ENCODE data around the gene PSMD14.
A peak's percentile ranks its signal among the peaks of the same experiment; 100 is the strongest.

Gene PSMD14

GRCh38 chr2:161406316-161406715 lies 98.1 kb downstream of the PSMD14 start:
- DNase-seq (ENCODE audit: low read depth), result no peak
- TF ChIP-seq CTCF (conservative IDR thresholded peaks at IDR 0.05; ENCODE audit: low read depth, low read length), result no peak
- H3K4me3 ChIP-seq (ENCODE audit: low read depth, low read length), result no peak overlapping the region

- TF ChIP-seq CTCF (conservative IDR thresholded peaks at IDR 0.05; ENCODE audit: low read depth, low read length), result no peak
- DNase-seq (ENCODE audit: low read depth), result no peak
Observed at GRCh38 chr2:161407597-161407996, 99.4 kb downstream of the PSMD14 start.

GRCh38 chr2:161409308-161409907 lies 101.2 kb downstream of the PSMD14 start:
- TF ChIP-seq CTCF (conservative IDR thresholded peaks at IDR 0.05; ENCODE audit: low read depth, low read length), result no peak
- DNase-seq (ENCODE audit: low read depth), result no peak
- no peak overlapping the region for H3K4me3 ChIP-seq (ENCODE audit: low read depth, low read length)

More at GRCh38 chr2:161407597-161407996, 99.4 kb downstream of the PSMD14 start:
- no peak overlapping the region for H3K4me3 ChIP-seq (ENCODE audit: low read depth, low read length)

- DNase-seq (ENCODE audit: low read depth), result peak; percentile 67
Observed at GRCh38 chr2:161412346-161412745, 104.1 kb downstream of the PSMD14 start.

GRCh38 chr2:161414042-161415033 lies 106.1 kb downstream of the PSMD14 start:
- DNase-seq (ENCODE audit: low read depth), result no peak
- peak; percentile 26 for TF ChIP-seq CTCF (conservative IDR thresholded peaks at IDR 0.05; ENCODE audit: low read depth, low read length)
- peak overlapping the region; percentile 60 for H3K4me3 ChIP-seq (ENCODE audit: low read depth, low read length)

More at GRCh38 chr2:161412346-161412745, 104.1 kb downstream of the PSMD14 start:
- TF ChIP-seq CTCF (conservative IDR thresholded peaks at IDR 0.05; ENCODE audit: low read depth, low read length), result no peak
- H3K4me3 ChIP-seq (ENCODE audit: low read depth, low read length), result no peak overlapping the region

- TF ChIP-seq CTCF (conservative IDR thresholded peaks at IDR 0.05; ENCODE audit: low read depth, low read length), result no peak
- peak overlapping the region; percentile 60 for H3K4me3 ChIP-seq (ENCODE audit: low read depth, low read length)
- DNase-seq (ENCODE audit: low read depth), result no peak
Observed at GRCh38 chr2:161415034-161415986, 107.1 kb downstream of the PSMD14 start.

Data from choroid plexus epithelial cell (primary cell).